H9 (cell line): ENCODE data around the gene NADK. TPM values are rescaled to one million over a fixed set of nuclear protein-coding genes. Genes with fewer than 3 reads are reported as not detected.
"Not testable (repeated sequence)": the region's sequence is repeated elsewhere in the genome, so short reads cannot be mapped to it uniquely, and the experiment has no call there.

Experiments
- DNase-seq: peaks from one replicate; pipeline ENCODE4 v3.0.0-alpha.2; 2017
- H2AFZ ChIP-seq: one replicate; pipeline ENCODE4 v1.6.1; 2013; ENCODE audit warnings: mild to moderate bottlenecking, low read length, control low read depth, moderate library complexity
- H2AK5ac ChIP-seq: 2 replicates; pipeline ENCODE4 v1.6.1; 2013; ENCODE audit warnings: low read length, control low read depth, mixed read lengths; ENCODE audit not compliant: insufficient read length
- H2BK120ac ChIP-seq: one replicate; pipeline ENCODE4 v1.6.1; 2013; ENCODE audit warnings: low read depth, mild to moderate bottlenecking, low read length, control low read depth, inconsistent platforms; ENCODE audit not compliant: poor library complexity, severe bottlenecking
- H2BK12ac ChIP-seq: 2 replicates; pipeline ENCODE4 v1.6.1; 2013; ENCODE audit warnings: low read length, control low read depth, mixed read lengths, low read depth; ENCODE audit not compliant: insufficient read length
- H2BK15ac ChIP-seq: 2 replicates; pipeline ENCODE4 v1.6.1; 2013; ENCODE audit warnings: low read depth, low read length, control low read depth
- H2BK20ac ChIP-seq: one replicate; pipeline ENCODE4 v1.6.1; 2013; ENCODE audit warnings: low read depth, mild to moderate bottlenecking, low read length, control low read depth, inconsistent platforms; ENCODE audit not compliant: poor library complexity, severe bottlenecking
- H2BK5ac ChIP-seq: 2 replicates; pipeline ENCODE4 v1.6.1; 2013; ENCODE audit warnings: low read length, control low read depth, mixed read lengths; ENCODE audit not compliant: insufficient read length
- H3K14ac ChIP-seq: 2 replicates; pipeline ENCODE4 v1.6.1; 2013; ENCODE audit warnings: low read length, control low read depth; ENCODE audit not compliant: insufficient read depth
- H3K18ac ChIP-seq: 2 replicates; pipeline ENCODE4 v1.6.1; 2013; ENCODE audit warnings: low read depth, mild to moderate bottlenecking, mixed read lengths, low read length, control low read depth; ENCODE audit not compliant: insufficient read length
- H3K23ac ChIP-seq: 2 replicates; pipeline ENCODE4 v1.6.1; 2013; ENCODE audit warnings: low read length, control low read depth, mixed read lengths, low read depth; ENCODE audit not compliant: insufficient read length
- H3K23me2 ChIP-seq: 2 replicates; pipeline ENCODE4 v1.6.1; 2013; ENCODE audit warnings: low read depth, mild to moderate bottlenecking, mixed read lengths, low read length, control low read depth; ENCODE audit not compliant: insufficient read length, poor library complexity, severe bottlenecking
- H3K27ac ChIP-seq: 2 replicates; pipeline ENCODE4 v1.5.1; 2013; ENCODE audit warnings: low read length, control low read depth, mixed read lengths, low read depth; ENCODE audit not compliant: insufficient read length
- H3K27me3 ChIP-seq: 2 replicates; pipeline ENCODE4 v1.6.1; 2013; ENCODE audit warnings: low read length, control low read depth, inconsistent platforms; ENCODE audit not compliant: insufficient read depth
- H3K4ac ChIP-seq: 2 replicates; pipeline ENCODE4 v1.6.1; 2013; ENCODE audit warnings: low read depth, mild to moderate bottlenecking, control low read depth, inconsistent platforms, low read length, moderate library complexity
- H3K4me1 ChIP-seq: 2 replicates; pipeline ENCODE4 v1.6.1; 2013; ENCODE audit warnings: low read length, control low read depth, inconsistent platforms; ENCODE audit not compliant: insufficient read depth
- H3K4me2 ChIP-seq: 2 replicates; pipeline ENCODE4 v1.6.1; 2013; ENCODE audit warnings: low read length, control low read depth, mixed read lengths; ENCODE audit not compliant: insufficient read length, insufficient read depth
- H3K56ac ChIP-seq: 2 replicates; pipeline ENCODE4 v1.6.1; 2013; ENCODE audit warnings: low read depth, mild to moderate bottlenecking, mixed read lengths, low read length, control low read depth; ENCODE audit not compliant: insufficient read length
- H3K79me1 ChIP-seq: 2 replicates; pipeline ENCODE4 v1.6.1; 2013; ENCODE audit warnings: low read depth, mild to moderate bottlenecking, moderate library complexity, low read length, control low read depth, inconsistent platforms; ENCODE audit not compliant: insufficient read depth, poor library complexity, severe bottlenecking
- H3K79me2 ChIP-seq: 2 replicates; pipeline ENCODE4 v1.6.1; 2013; ENCODE audit warnings: low read length, control low read depth, inconsistent platforms; ENCODE audit not compliant: insufficient read depth
- H3K9ac ChIP-seq: 2 replicates; pipeline ENCODE4 v1.6.1; 2013; ENCODE audit warnings: low read length, control low read depth, mixed read lengths; ENCODE audit not compliant: insufficient read length; ENCODE audit errors: extremely low read depth
- H3K9me3 ChIP-seq: one replicate; pipeline ENCODE4 v1.6.1; 2013; ENCODE audit warnings: low read depth, low read length, inconsistent platforms; ENCODE audit not compliant: control insufficient read depth
- H3T11ph ChIP-seq: one replicate; pipeline ENCODE4 v1.6.1; 2013; ENCODE audit warnings: mild to moderate bottlenecking, low read length, control low read depth, inconsistent platforms
- H4K20me1 ChIP-seq: one replicate; pipeline ENCODE4 v1.6.1; 2013; ENCODE audit not compliant: control insufficient read depth, insufficient read length, insufficient read depth
- H4K5ac ChIP-seq: 2 replicates; pipeline ENCODE4 v1.6.1; 2013; ENCODE audit warnings: low read depth, mild to moderate bottlenecking, mixed read lengths, low read length, control low read depth; ENCODE audit not compliant: insufficient read length
- H4K8ac ChIP-seq: replicated peaks from 2 replicates; pipeline ENCODE4 v1.6.1; 2013; ENCODE audit warnings: low read length, control low read depth, mixed read lengths, low read depth; ENCODE audit not compliant: insufficient read length
- H4K91ac ChIP-seq: 2 replicates; pipeline ENCODE4 v1.6.1; 2013; ENCODE audit warnings: low read depth, mild to moderate bottlenecking, moderate library complexity, mixed read lengths, low read length, control low read depth; ENCODE audit not compliant: insufficient read length
- H3K27ac Mint-ChIP-seq, 3 experiments: 2 replicates in 2 of 3; 3 replicates in 1 of 3; pipeline ENCODE4 v1.8.0; 2020 to 2021; ENCODE audit warnings: mixed read lengths in 3 of 3, mild to moderate bottlenecking in 1 of 3, moderate library complexity in 1 of 3
- H3K27me3 Mint-ChIP-seq: 2 replicates; pipeline ENCODE4 v1.8.0; 2021; ENCODE audit warnings: low read depth, mild to moderate bottlenecking, moderate library complexity, mixed read lengths
- H3K36me3 Mint-ChIP-seq, 3 experiments: 2 replicates in 2 of 3; 3 replicates in 1 of 3; pipeline ENCODE4 v1.8.0; 2020 to 2021; ENCODE audit warnings: low read depth in 3 of 3, mixed read lengths in 3 of 3; ENCODE audit not compliant: insufficient read depth in 1 of 3
- H3K4me1 Mint-ChIP-seq, 2 experiments: 2 replicates each; pipeline ENCODE4 v1.8.0; 2020; ENCODE audit warnings: mixed read lengths in 2 of 2
- H3K4me3 Mint-ChIP-seq, 2 experiments: 2 replicates in 1 of 2; 3 replicates in 1 of 2; pipeline ENCODE4 v1.8.0; 2020 to 2021; ENCODE audit warnings: mild to moderate bottlenecking in 2 of 2, mixed read lengths in 2 of 2, moderate library complexity in 1 of 2
- H3K9me3 Mint-ChIP-seq, 2 experiments: 2 replicates in 1 of 2; 3 replicates in 1 of 2; pipeline ENCODE4 v1.8.0; 2020; ENCODE audit warnings: mild to moderate bottlenecking in 2 of 2, mixed read lengths in 2 of 2, moderate library complexity in 1 of 2
- WGBS: extraction: QIAGEN DNeasy Blood & Tissue Kit; methylation state at CpG from one replicate; pipeline ENCODE4 v1.1.7; 2013; ENCODE audit warnings: missing lambda C conversion rate, low lambda C conversion rate, mixed read lengths; ENCODE audit not compliant: insufficient read length; ENCODE audit errors: extremely low coverage; 5-methylcytosine and 5-hydroxymethylcytosine counted together
- total RNA-seq: library from RNA; stranded (reverse); gene quantifications from 2 replicates; pipeline ENCODE4 v1.2.1, GENCODE V29; 2021

Gene NADK
- total RNA-seq, 1 experiment from 2014 or later = 105 TPM

DNA sequence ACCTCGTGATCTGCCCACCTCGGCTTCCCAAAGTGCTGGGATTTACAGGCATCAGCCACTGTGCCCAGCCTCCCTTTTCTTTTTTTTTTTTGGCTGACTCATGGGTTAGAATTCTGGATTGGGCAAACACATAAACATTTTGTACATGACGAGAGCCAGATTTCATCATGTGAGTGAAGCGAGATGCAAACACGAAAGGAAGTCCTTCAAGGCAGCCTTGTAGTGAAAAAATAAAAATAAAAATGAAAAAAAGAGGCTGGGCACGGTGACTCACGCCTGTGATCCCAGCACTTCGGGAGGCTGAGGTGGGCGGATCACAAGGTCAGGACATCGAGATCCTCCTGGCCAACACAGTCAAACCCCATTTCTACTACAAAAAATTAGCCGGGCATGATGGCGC, 37.3 kb downstream of the NADK start:
- not testable (repeated sequence) for H4K20me1 ChIP-seq, H2BK5ac ChIP-seq, H3K56ac ChIP-seq, H3K4me1 ChIP-seq, H3K23ac ChIP-seq, H2BK12ac ChIP-seq, H4K5ac ChIP-seq, H2BK120ac ChIP-seq, H4K91ac ChIP-seq, H2AFZ ChIP-seq, H3T11ph ChIP-seq, H2AK5ac ChIP-seq, H3K27me3 ChIP-seq, H3K23me2 ChIP-seq, H3K14ac ChIP-seq, H3K18ac ChIP-seq, H3K4me1 Mint-ChIP-seq, H2BK15ac ChIP-seq, H2BK20ac ChIP-seq, H3K79me2 ChIP-seq, H3K4me2 ChIP-seq, H3K4me3 Mint-ChIP-seq, H3K9ac ChIP-seq, H3K4ac ChIP-seq, H3K27ac ChIP-seq, H3K27ac Mint-ChIP-seq, H4K8ac ChIP-seq, H3K27me3 Mint-ChIP-seq, H3K9me3 ChIP-seq, H3K79me1 ChIP-seq, DNase-seq, H3K9me3 Mint-ChIP-seq
- H3K36me3 Mint-ChIP-seq = peaks cover 5 to 19% (median 15%) of the 10 kb centered on the region in 3 experiments; a peak in 6 of 7 replicates
- WGBS = no CpG with 5 or more reads among the region's 12 CpGs

DNA sequence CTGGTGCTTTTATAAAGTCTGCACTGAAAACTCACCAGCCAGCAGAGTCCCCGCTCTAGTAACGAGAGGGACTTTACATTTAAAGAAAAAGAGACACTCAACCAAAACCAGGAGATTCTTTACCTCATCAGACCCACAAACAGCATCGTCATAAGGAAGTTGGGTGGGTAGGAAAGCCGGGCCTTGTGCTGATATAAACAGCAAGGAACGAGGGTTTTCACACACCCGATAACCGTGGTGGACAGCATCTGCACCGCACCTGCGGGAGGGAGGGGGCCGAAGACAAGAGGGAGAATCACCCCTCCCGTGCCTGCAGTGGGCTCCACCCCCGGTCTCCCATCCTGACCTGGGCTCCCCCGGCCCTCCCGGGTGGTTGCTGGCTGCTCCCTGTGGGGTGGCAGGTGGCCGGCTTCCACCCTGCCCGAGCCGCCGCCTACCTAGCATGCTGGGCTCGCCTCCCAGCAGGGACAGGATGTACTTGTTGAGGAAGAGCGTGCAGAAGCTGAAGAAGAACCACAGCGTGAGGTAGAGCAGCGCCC, 39.4 kb downstream of the NADK start:
- not testable (repeated sequence) for DNase-seq, H3K9me3 ChIP-seq, H4K20me1 ChIP-seq, H2AFZ ChIP-seq, H3K9ac ChIP-seq, H3K79me1 ChIP-seq, H3K4ac ChIP-seq, H3K23ac ChIP-seq, H3K79me2 ChIP-seq, H2BK5ac ChIP-seq, H4K91ac ChIP-seq, H2BK120ac ChIP-seq, H3K27me3 Mint-ChIP-seq, H3K14ac ChIP-seq, H3K4me1 ChIP-seq, H3K23me2 ChIP-seq, H2BK20ac ChIP-seq, H3K9me3 Mint-ChIP-seq, H3K4me1 Mint-ChIP-seq, H2AK5ac ChIP-seq, H3K4me3 Mint-ChIP-seq, H2BK15ac ChIP-seq, H3K18ac ChIP-seq, H4K8ac ChIP-seq, H3K27ac ChIP-seq, H3K4me2 ChIP-seq, H3K27me3 ChIP-seq, H3T11ph ChIP-seq, H3K56ac ChIP-seq, H2BK12ac ChIP-seq, H4K5ac ChIP-seq, H3K27ac Mint-ChIP-seq
- H3K36me3 Mint-ChIP-seq = peaks cover 5 to 30% (median 27%) of the 10 kb centered on the region in 3 experiments; a peak in 6 of 7 replicates
- no CpG with 5 or more reads among the region's 22 CpGs for WGBS
